SK-N-MC (cell line): ENCODE results near the gene TMSB15B.
"Not testable (repeated sequence)": the region's sequence is repeated elsewhere in the genome, so short reads cannot be mapped to it uniquely, and the experiment has no call there.

ENCODE experiments used
- DNase-seq: peaks from one replicate; pipeline ENCODE4 v3.0.0-alpha.2; 2011; ENCODE audit warnings: low read depth, low spot score
- H3K27ac ChIP-seq: fragments of 200-600 bp; sonication (generic); 2 replicates; pipeline ENCODE4 v1.5.1; 2016; ENCODE audit warnings: mixed run types
- H3K36me3 ChIP-seq: fragments of 200-600 bp; sonication (generic); 2 replicates; pipeline ENCODE4 v1.6.1; 2017; ENCODE audit warnings: antibody characterized with exemption, low read length, mixed read lengths; ENCODE audit not compliant: insufficient read depth
- H3K4me3 ChIP-seq: fragments of 200-600 bp; sonication (generic); 2 replicates; pipeline ENCODE4 v1.5.1; 2016
- H3K9ac ChIP-seq: fragments of 200-600 bp; sonication (generic); 2 replicates; pipeline ENCODE4 v1.8.0; 2017; ENCODE audit warnings: mixed run types, mixed read lengths; ENCODE audit not compliant: insufficient read length
- H3K9me3 ChIP-seq: fragments of 200-600 bp; sonication (generic); 2 replicates; pipeline ENCODE4 v1.6.1; 2017; ENCODE audit warnings: low read depth, mild to moderate bottlenecking, antibody characterized with exemption, low read length, moderate library complexity, mixed read lengths
- EZH2 ChIP-seq: fragments of 200-600 bp; sonication (generic); IDR thresholded peaks from one replicate; pipeline ENCODE4 v1.6.1; 2017; ENCODE audit warnings: antibody characterized with exemption
- FOXP2 ChIP-seq: optimal IDR thresholded peaks from 2 replicates; pipeline ENCODE3; 2011; ENCODE audit warnings: mild to moderate bottlenecking, moderate library complexity; ENCODE audit not compliant: insufficient read depth; ENCODE audit errors: extremely low read length, control extremely low read depth
- POLR2AphosphoS5 ChIP-seq: IDR thresholded peaks from 2 replicates; pipeline ENCODE4 v1.6.1; 2012; ENCODE audit warnings: mild to moderate bottlenecking, low read depth, low read length, borderline replicate concordance

Gene TMSB15B

DNA sequence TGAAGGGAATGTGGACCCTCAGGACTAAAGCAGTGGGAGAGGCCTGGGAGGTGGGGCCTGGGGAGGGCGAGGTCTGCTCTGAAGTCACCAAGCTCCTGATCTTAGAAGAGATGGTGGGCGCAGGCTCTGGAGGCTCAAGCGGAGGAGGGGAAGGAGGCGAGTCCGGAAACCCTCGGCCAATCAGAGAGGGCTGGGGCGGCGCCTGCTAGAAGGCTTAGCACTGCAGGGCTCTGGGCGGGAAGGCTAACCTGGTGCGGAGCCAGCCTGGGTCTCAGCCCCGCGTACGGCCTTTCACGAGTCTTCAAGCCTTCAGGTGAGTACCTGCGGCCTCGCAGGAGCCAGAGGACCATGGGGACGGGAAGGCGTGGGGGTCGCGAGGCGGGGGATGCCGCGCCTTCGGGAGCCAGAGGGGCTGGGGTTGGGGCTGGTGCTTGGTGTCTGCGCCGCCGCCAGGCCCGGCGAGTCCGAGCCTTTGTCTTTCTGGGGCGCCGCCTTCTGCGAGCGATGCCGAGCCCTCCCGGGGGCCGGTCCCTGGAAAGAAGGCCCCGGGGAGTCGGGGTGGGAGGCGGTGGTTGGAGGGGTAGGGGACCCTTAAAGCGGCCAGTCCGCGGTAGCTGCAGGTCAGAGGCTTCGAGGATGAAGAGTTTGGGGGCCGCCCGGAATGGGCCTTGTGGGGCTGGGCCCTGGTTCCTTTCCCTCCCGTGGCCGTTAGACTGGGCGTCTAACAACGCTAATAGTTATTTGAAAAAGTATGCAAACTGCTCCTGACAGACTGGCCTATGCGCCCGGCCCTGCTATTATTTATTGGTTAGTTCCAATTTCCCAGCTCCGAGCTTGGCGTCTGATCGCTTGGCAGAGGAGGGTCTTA lies at the start of gene TMSB15B:
Gene TMSB15B, plus strand, starts transcription at position 217 of the 868 bp plus-strand sequence.
- H3K27ac ChIP-seq = not testable (repeated sequence)

GRCh38 chrX:103913356-103914020 lies 48.9 kb upstream of the TMSB15B start:
- TF ChIP-seq FOXP2 = no peak
- TF ChIP-seq POLR2AphosphoS5 = no peak
- no peak for TF ChIP-seq EZH2
- Histone ChIP-seq H3K9me3 (no peaks in the 10 kb centered on the region), H3K4me3 (no peak overlapping the region), H3K9ac (no peak overlapping the region), H3K36me3 (no peaks in the 10 kb centered on the region), H3K27ac (no peak overlapping the region)
- DNase-seq = no peak

More for the DNA sequence above, at the start of gene TMSB15B:
- not testable (repeated sequence) for H3K4me3 ChIP-seq, DNase-seq, H3K36me3 ChIP-seq, H3K9ac ChIP-seq, H3K9me3 ChIP-seq

DNA sequence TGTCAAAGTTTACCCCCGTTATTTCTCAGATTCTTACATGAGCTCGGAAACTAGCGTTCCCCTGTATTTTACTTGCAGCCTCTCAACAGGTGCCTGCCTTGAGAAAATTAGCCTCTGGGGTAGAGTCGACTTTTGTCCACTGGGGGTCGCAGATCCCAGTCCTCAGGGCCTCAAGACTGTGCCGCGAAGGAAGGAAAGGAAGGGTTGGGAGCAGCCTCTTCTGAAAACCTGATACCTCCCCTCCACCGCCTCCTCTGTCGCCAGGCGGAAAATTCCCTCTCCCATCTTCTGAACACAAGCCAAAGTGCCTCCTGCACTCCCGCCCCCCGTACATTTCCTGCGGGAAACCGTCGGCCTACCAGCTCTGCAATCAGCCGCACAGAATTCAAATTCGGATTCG lies 44.4 kb upstream of the TMSB15B start:
- no peaks in the 10 kb centered on the region for H3K9me3 ChIP-seq
- no peak for DNase-seq
- no peak overlapping the region for H3K9ac ChIP-seq
- H3K4me3 ChIP-seq = peak overlapping the region; percentile 75
- TF ChIP-seq POLR2AphosphoS5 = no peak
- no peak for TF ChIP-seq FOXP2
- TF ChIP-seq EZH2 = no peak
- H3K27ac ChIP-seq = no peak overlapping the region
- H3K36me3 ChIP-seq = no peaks in the 10 kb centered on the region

GRCh38 chrX:103918571-103919269 lies 43.7 kb upstream of the TMSB15B start:
- H3K9ac ChIP-seq = no peak overlapping the region

GRCh38 chrX:103919270-103919637 lies 43.2 kb upstream of the TMSB15B start:
- Histone ChIP-seq H3K4me3 (peak overlapping the region; percentile 75), H3K36me3 (no peaks in the 10 kb centered on the region), H3K27ac (no peak overlapping the region), H3K9me3 (no peaks in the 10 kb centered on the region), H3K9ac (no peak overlapping the region)
- no peak for DNase-seq
- TF ChIP-seq FOXP2 (no peak), POLR2AphosphoS5 (no peak), EZH2 (no peak)

More at GRCh38 chrX:103918571-103919269, 43.7 kb upstream of the TMSB15B start:
- no peaks in the 10 kb centered on the region for H3K9me3 ChIP-seq
- H3K4me3 ChIP-seq = peak overlapping the region; percentile 75
- no peaks in the 10 kb centered on the region for H3K36me3 ChIP-seq
- TF ChIP-seq EZH2 = no peak
- TF ChIP-seq FOXP2 = no peak
- no peak for TF ChIP-seq POLR2AphosphoS5
- H3K27ac ChIP-seq = no peak overlapping the region
- no peak for DNase-seq

DNA sequence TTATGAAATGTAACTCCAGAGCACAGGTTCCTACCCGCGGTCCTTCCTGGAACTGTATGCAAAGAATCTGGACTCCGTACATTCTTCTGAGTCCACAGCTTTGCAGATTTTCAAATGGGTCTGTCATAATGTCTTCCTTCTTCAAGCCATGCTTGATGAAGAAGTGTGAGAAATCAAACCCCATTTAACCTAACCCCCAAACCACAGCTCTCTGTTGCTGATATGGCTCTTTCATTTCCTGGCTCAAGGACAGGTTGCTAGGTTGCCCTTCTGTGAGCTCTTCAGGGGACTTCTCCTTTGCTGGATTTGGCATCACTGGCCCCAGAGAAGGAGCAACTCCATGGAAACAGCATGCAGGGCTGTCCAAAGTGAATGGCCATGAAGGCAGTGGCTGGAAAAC lies 41.9 kb upstream of the TMSB15B start:
- not testable (repeated sequence) for H3K9ac ChIP-seq, DNase-seq, H3K9me3 ChIP-seq, H3K36me3 ChIP-seq, H3K27ac ChIP-seq, H3K4me3 ChIP-seq

DNA sequence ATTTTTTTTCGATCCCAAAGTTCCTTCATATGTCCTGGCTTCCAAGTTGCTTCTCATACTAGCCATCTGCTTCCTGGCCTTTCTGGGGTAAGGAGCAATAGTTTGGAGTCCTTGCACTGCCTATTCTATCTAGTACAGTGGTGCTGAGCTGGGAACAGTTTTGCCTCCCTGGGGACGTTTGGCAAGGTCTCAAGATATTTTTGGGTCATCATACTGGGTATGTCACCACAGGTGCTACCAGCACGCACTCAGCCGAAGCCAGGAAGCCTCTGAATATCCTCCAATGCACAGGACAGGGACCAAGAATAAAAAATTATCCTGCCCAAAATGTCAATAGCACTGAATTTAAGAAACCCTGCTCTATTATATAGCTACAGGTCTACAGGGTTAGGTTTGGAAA lies 35.4 kb upstream of the TMSB15B start:
- Histone ChIP-seq H3K36me3 (no peaks in the 10 kb centered on the region), H3K9me3 (no peaks in the 10 kb centered on the region), H3K9ac (no peak overlapping the region), H3K4me3 (no peak overlapping the region), H3K27ac (no peak overlapping the region)
- TF ChIP-seq POLR2AphosphoS5 = no peak
- no peak for DNase-seq

DNA sequence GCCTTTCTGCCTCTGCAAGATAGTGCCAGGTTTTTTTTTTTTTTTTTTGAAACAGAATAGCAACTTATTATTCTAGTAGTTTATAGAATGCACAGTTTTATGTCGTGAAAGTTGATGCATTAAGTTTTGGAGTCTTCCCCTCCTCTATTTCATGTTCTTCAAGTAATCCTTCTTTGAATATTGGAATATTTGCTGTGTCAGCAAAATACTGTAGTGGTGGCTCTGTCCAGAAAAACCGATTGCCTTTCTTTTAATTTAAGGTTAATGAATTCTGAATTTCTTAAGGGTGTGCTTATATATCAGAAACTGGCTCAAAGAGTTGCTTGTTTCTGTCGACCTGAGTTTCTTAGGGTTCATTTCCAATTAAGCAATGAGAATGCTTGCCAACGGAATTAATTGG lies 34.8 kb upstream of the TMSB15B start:
- no peak overlapping the region for H3K4me3 ChIP-seq
- no peaks in the 10 kb centered on the region for H3K9me3 ChIP-seq
- DNase-seq = no peak
- H3K9ac ChIP-seq = no peak overlapping the region
- H3K36me3 ChIP-seq = no peaks in the 10 kb centered on the region
- TF ChIP-seq POLR2AphosphoS5 (no peak), FOXP2 (no peak), EZH2 (no peak)
- H3K27ac ChIP-seq = no peak overlapping the region
